HG03108 (cell line): ENCODE data around the gene POLR2J2.
"Not testable (repeated sequence)": the region's sequence is repeated elsewhere in the genome, so short reads cannot be mapped to it uniquely, and the experiment has no call there.

Source experiments
- ATAC-seq: cut with Tn5 transposase; IDR thresholded peaks from one replicate; pipeline ENCODE4 v1.9.1; 2021; ENCODE audit warnings: moderate library complexity; ENCODE audit not compliant: unreplicated experiment

The POLR2J2 gene

GRCh38 chr7:102671166-102671955 lies at the start of gene POLR2J2:
TSS of gene POLR2J2 (minus strand) at chr7:102671663. CDS start at chr7:102671601, 62 bp downstream.
- peak; percentile 59 for ATAC-seq

GRCh38 chr7:102718491-102718890 lies 47.0 kb upstream of the POLR2J2 start:
- ATAC-seq = not testable (repeated sequence)

GRCh38 chr7:102715718-102716117 lies 44.3 kb upstream of the POLR2J2 start:
- peak; percentile 30 for ATAC-seq

GRCh38 chr7:102714774-102715522 lies 43.5 kb upstream of the POLR2J2 start:
- ATAC-seq = not testable (repeated sequence)

- peak; percentile 76 for ATAC-seq
Observed at GRCh38 chr7:102713691-102714080, 42.2 kb upstream of the POLR2J2 start.

GRCh38 chr7:102713011-102713690 lies 41.7 kb upstream of the POLR2J2 start:
- peak; percentile 79 for ATAC-seq

- ATAC-seq = not testable (repeated sequence)
Observed at GRCh38 chr7:102698962-102699750, 27.7 kb upstream of the POLR2J2 start.

- not testable (repeated sequence) for ATAC-seq
Observed at GRCh38 chr7:102697642-102698512, 26.4 kb upstream of the POLR2J2 start.

GRCh38 chr7:102696009-102696408 lies 24.5 kb upstream of the POLR2J2 start:
- ATAC-seq = not testable (repeated sequence)

- ATAC-seq = peak; percentile 72
Observed at GRCh38 chr7:102695033-102695552, 23.6 kb upstream of the POLR2J2 start.

- ATAC-seq = not testable (repeated sequence)
Observed at GRCh38 chr7:102694008-102694407, 22.5 kb upstream of the POLR2J2 start.

- not testable (repeated sequence) for ATAC-seq
Observed at GRCh38 chr7:102690602-102691001, 19.1 kb upstream of the POLR2J2 start.

- ATAC-seq = peak; percentile 58
Observed at GRCh38 chr7:102689436-102690282, 18.2 kb upstream of the POLR2J2 start.

GRCh38 chr7:102688299-102689036 lies 17.0 kb upstream of the POLR2J2 start:
- peak; percentile 66 for ATAC-seq

GRCh38 chr7:102682560-102682959 lies 11.1 kb upstream of the POLR2J2 start:
- not testable (repeated sequence) for ATAC-seq

GRCh38 chr7:102680780-102681179 lies 9.3 kb upstream of the POLR2J2 start:
- not testable (repeated sequence) for ATAC-seq

GRCh38 chr7:102675545-102675944 lies 4.1 kb upstream of the POLR2J2 start:
- not testable (repeated sequence) for ATAC-seq
